NCI-H2107 (cell line): ENCODE measurements around the gene VWDE.
"Not testable (repeated sequence)": the region's sequence is repeated elsewhere in the genome, so short reads cannot be mapped to it uniquely, and the experiment has no call there.

Experiments
- DNase-seq: peaks from one replicate; lab custom pipeline; 2025; lab: John Stamatoyannopoulos, UW

VWDE gene

DNA sequence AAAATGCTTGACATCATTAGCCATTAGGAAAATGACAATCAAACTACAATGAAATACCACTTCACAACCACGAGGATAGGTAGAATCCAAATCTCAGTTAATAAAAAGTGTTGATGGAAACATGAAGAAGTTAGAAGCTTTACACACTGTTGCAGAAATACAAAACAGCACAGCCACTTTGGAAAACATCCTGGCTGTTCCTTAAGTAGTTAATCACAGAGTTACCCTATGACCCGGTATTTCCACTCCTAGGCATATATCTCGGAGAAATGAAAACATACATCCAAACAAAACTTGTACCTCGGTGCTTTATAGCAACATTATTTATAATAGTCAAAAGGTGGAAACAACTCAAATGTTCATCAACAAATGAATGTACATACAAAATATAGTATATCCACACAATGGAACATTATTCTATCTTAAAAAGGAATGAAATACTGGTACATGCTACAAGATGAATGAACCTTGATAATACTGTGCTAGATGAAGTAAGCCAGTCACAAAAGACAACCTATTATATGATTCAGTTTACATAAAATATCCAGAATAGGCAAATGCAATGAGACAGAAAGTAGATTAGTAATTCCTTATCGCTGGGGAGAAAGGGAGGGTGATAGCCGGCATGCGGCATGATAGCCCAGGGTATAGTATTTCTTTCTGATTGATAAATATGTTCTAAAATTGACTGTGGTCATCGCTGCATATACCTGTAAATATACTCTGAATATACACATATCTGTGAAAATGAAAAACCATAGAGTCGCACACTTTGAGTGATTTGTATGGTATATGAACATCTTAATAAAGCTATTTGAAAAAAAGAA, 1.9 kb downstream of the VWDE start:
- no peak for DNase-seq

DNA sequence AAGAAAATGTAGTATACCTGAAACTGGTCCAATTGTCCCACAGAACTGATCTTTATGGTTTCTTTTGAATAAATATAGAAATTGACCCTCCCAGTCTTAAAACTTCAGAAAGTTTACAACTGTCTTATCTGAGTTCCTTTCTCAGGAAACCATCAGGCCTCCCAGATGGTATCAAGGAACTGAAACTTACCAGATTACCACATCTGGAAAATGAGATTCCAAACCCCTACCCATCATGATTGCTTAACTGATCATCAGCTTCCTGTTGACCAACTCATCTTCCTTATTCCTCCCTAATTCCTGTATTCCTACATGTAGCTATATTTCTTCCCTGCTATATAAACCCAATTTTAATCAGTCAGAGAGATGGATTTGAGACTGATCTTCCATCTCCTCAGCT, 5.5 kb downstream of the VWDE start:
- DNase-seq: no peak

DNA sequence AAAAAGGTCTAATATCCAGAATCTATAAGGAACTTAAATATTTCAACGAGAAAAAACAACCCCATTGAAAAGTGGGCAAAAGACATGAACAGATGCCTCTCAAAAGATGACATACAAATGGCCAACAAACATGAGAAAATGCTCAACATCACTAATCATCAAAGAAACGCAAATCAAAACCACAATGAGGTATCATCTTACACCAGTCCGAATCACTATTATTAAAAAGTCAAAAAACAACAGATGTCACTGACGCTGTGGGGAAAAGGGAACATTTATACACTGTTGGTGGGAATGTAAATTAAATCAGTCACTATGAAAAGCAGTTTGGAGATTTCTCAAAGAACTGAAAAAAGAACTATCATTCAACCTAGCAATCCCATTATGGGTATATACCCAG, 6.0 kb downstream of the VWDE start:
- no peak for DNase-seq

DNA sequence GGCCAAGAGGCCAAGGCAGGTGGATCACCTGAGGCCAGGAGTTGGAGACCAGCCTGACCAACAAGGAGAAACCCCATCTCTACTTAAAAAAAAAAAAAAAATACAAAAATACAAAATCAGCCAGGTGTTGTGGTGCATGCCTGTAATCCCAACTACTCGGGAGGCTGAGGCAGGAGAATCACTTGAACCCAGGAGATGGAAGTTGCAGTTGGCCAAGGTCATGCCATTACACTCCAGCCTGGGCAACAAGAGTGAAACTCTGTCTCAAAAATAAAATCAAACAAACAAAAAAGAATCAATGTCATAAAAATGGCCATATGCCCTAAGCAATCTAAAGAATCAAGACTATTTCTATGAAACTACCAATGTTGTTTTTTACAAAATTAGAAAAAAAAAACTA, 7.0 kb downstream of the VWDE start:
- DNase-seq: not testable (repeated sequence)

DNA sequence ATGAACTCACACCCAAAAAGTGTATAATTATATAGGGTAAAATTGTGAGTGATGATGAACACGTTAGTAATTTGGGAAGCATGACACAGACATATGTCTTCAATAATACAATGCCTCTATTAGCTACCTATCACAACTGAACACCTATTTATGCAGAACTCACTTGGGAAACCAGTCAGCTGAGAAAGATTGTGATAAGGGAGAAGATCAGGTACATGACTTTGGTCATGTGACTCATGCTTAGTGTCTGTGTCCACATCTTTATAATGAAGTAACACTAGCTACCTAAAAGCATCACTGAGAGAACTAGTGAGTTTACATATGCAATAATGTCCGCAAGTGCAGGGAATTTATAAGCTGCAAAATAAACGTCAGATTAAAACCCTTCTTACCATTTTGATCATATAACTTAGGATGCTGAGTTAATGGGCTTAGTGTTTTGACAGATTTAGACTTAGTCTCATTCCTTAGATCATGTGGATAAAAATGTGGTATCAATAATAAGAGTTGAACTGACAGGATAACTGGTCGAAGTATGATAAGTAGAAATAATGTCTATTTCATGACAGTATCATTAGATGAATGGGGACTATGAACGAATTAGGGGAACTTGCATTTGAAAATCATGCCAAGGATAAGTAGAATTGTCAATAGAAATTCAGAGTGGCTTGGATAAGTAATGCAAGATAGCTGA, 11.6 kb downstream of the VWDE start:
- no peak for DNase-seq

DNA sequence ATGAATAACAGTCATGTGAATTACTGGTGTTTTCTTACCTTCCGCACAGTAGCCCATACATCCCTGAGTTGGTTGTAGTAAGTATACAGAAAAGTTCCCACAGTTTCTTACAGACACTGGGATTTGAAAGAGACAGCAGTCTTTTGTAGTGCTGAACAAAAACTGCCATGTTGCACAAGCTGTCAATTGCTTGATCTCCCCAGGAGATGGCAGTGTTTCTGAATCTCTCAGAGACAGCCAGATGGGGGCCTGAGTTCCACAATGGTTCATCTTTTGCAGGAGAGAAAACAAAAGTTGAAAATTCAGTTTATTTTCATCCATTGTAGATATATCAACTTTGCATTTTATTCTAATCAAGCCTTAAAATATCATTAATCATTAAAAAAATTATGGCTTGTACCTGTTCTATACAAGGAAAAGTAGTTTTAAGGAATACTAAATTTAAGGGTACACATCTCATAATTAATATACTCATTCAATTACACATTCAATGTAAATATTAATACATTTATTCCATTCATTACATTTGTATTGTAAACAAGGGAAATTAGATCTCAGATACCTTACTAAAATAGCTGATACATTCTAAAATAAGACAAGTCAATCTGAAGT, 14.5 kb downstream of the VWDE start:
- peak; percentile 46 for DNase-seq

DNA sequence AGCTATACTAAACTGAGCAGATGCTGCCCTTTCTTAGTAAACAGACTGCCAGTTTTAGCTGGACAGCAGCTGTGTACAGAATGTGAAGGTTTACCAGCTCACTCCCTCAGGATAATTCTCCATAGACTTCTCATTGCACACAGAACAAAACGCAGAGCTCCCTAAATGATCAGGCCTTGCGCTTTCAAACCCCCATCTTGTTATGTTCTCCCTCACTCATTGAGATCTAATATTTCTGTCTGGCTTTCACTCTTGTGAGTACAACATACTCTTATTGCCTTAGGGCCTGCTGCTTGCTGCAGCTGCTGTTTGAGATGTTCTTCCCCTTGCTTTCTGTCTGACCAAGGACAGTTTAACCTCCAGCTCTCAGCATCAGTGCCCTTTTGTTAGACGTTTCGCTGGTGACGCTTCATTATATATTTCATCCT, 17.3 kb downstream of the VWDE start:
- peak; percentile 19 for DNase-seq

DNA sequence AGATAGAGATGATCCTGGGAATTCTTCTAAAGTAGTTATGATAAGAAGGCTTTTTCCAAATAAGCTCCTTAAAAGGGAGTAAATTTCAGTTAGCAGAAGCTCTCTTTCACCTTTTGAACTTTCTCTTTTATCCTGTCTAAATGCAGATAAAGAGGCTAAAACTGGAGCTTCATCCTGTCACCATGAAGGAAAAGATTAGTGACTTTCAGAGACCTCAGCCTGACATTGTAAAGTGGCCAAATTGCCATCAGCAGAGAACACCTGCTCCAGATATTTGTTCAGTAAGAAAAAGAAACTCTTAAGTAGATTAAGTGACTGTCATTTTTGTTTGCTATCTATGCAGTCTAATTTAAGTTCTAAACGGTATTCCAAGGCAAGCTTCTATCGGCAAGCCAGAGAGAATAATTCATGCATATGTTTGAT, 18.3 kb downstream of the VWDE start:
- DNase-seq: no peak

DNA sequence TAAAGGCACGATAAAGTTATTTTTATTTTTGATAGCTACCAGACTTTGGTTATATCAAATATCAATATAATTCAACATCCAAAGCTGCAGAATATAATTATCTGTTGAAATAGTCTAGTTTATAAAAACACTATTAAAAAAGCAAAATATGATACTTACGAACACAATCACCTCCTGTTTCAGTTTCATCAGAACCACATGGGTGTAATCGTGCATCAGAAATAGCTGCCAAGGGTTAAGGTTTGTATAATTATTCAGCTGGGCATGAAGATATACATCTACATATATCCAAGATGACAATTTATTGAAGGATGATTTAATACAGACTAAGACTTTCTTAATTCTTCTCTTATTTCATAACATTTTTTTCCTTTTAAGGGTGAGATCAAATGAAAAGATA, 20.3 kb downstream of the VWDE start:
- no peak for DNase-seq

DNA sequence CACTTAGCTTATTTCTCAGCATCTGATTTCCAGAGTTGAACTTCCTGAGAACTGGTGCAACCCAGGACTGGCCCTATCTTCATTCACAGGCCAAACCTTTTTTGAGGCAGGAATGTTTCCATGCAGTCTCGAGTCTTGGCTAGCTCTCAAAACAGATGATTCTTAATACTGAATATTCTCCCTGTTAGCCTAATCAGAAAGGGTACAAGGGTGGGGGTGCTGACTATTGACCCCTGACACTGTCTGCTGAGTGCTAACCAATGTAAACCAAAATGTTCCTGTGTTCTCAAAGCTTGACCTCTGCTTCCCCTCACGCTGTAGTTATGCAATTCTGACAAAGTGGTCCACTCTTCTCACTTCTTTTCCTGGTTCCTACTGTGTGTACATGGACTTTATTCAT, 25.3 kb downstream of the VWDE start:
- DNase-seq: no peak

DNA sequence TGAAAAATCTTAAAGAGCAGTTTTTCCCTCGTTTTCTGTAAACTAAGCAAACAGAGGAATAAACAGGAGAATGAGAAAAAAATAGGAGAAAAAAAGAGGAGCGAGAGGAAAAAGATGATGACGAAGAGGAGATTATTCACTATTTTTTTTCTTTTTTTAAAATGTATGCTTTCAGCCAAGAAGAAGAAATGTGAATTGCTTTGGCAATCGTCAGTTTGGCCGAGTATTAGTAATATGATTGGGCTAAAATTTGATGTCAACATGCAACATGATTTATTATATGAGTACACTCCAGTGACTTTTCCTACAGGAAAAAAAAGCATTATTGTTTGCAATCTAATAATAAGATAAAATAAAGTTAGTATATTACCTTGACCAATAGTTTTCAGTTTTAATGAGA, 26.3 kb downstream of the VWDE start:
- no peak for DNase-seq

DNA sequence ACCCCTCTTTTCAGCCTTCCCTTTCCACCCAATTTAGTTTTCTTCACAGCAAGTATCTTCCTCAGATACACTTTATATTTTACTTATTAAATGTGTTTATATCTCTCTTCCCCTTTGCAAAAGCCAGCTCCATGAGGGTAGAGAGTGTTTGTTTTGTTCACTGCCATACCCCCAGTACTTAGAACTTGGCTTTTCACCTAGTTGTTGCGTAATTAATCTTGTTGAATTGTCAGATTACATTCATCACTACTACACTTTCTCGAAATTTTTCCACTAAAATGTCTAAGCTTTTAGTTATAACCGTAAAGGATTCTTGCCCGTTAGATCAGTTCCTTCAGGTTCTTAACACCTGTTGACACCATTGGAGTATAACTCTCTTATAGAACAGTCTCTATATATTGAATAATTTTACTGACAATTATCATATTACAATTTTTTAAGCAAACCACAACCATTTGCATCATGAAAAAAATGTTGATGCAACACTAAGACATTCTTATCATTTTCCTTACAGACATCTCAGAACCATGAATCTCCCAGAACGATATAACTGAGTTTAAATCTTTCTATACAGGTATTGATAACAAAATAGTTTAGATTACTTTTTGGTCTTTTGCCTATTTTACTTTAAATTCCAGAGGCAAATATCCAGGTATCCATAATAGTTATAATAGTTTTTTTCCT, 29.9 kb downstream of the VWDE start:
- no peak for DNase-seq

DNA sequence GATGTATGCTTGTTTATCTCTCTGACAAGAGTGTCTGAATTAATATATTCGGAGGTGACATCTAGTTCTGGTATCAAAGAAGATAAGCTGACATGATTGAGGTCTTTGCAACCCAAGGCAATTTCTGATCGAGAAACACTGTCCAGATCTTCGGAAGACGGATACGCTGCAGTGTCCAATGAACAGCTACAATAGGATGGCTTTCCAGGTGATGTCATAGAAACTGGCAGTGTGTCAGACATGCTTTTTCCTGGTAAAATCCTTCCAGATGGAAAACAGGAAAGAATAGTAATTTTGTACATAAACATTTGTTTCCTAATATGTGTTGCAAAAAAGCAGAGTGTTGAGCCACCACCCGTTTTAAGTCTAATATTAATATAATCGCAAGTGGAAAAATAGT, 33.4 kb downstream of the VWDE start:
- DNase-seq: no peak

DNA sequence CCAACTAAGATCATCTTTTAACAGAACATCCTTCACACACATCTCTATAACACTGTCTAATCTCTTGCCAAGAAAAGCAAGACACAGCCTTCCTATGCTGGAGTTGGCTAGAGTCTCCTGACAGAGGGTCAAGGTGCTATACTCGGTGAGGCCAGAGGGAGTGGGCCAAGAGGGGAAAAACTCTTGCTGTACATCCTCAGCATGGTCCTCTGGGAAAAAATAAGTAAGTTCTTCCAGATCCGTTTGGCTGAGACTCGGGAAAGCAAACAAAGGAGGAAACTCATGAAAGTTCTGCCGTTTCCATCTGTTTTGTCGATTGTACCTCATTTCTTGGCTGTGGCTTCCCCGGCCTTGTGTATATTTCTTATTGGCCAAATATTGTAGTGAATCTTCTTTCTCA, 33.9 kb downstream of the VWDE start:
- DNase-seq: no peak

DNA sequence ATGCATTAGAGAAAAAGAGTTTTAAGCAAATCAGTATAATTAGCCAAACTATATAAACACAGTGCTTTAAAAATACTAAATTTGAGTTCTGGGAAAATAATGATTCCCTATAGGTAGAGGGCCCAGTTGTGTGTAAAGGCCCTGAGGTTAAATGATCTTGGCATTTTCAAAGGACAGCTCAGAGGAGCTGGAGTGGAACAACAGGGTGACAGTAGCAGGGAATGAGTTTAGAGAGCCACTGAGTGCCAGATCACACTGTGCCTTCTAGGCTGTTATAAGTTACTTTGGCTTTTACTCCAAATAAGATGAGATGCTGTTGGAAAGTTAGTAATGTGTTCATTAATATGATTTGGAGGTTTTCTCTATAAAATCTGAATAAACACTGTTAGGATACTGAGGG, 34.6 kb downstream of the VWDE start:
- no peak for DNase-seq

DNA sequence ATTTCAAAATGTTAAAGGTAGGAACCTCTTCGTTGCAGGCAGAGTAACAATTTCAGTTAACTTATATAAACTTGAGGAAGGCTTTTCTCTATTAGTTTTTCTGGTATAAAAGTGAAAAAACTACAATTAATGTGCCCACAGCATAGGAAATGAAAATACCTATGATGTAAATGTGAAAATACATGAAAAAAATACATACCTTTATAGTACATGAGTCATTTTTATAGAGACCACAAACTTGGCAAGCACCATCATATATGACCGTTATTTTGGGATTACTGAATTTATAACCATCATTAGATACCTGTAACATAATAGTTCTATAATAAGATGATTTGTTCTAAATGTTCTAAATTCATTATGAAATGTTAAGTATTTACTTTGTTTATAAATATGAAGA, 42.7 kb downstream of the VWDE start:
- no peak for DNase-seq

DNA sequence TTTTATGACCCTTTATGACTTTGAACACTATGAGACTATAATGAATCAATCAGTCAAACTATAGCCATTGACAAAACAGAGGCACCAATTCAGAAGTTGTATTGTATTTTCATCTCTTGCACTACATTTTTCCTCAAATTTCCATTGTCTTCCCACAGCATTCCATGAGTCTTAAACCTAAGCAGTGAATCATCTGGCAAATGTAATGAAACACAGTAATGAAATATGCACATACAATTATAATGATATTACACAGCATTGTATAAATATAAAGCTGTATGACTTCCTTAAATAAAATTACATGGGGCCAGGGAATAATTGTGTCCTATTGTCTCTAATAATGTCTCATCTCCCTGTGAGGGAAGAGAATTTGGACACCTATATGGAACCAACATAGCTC, 45.0 kb downstream of the VWDE start:
- DNase-seq: no peak

DNA sequence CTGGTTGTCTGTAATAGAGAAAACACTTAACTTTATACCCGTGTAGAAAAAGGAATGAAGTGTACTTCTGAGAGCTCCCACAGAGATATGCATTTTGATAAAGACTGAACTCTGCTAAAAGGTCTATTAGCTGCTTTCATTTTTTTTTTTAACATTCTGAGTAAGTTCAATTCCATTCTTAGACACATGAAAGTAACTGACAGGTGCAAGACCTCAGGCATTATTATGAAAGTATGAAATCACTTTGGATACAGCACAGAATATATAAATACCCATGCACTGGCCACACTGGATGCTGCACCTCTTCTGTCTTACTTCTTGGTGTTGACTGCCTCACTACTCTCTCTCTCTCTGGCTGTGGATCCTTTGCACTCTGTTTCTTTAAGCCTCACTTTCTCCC, 46.2 kb downstream of the VWDE start:
- DNase-seq: no peak

DNA sequence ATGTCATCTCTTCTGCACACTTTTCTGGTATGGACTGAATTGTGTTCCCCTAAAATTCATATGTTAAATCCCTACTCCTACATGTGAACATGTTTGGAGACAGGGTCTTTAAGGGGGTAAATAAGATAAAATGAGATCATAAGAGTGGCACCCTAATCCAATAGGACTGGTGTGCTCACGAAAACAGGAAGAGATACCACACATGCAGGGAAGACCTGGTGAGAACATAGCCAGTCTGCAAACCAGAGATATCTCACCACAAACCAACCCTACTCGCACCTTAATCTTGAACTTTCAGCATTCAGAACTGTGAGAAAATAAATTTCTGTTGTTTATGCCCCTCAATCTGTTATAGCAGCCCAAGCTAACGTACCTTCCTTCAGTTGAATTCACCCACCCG, 51.8 kb downstream of the VWDE start:
- no peak for DNase-seq

DNA sequence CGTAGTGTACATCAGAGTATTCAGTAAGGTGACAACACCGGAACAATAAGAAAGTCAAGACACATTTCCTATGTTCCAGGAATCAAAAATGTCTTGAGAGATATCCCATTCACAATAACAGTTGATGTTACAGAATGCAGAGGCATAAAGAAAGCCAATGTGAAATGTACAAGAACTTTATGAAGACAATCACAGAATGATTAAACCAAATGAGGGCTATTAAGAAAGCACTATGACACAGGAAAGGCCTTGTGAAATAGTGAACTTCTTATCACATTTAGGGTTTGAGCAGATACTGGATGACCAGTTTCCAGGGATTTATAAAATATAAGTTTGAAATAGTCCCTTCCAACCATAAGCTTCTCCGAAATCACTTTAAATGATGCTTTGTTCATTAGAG, 52.7 kb downstream of the VWDE start:
- no peak for DNase-seq

DNA sequence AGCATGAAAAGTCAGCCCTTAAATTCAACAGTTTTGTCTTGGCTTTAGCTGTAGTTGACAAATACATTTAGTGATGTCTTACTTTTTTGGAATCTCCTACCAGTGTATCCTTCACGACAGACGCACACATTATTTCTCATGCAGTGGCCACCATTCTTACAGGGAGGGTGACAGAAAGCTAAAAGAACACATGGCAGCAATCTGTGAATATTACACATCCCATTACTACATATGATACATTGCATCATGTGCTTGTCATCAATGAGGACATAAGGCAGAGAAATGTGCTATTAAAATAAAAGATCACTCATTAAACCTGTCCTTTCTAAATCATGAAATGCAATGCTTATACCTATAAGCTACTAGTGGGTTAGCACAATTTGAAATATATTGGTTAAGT, 66.6 kb downstream of the VWDE start:
- DNase-seq: no peak

DNA sequence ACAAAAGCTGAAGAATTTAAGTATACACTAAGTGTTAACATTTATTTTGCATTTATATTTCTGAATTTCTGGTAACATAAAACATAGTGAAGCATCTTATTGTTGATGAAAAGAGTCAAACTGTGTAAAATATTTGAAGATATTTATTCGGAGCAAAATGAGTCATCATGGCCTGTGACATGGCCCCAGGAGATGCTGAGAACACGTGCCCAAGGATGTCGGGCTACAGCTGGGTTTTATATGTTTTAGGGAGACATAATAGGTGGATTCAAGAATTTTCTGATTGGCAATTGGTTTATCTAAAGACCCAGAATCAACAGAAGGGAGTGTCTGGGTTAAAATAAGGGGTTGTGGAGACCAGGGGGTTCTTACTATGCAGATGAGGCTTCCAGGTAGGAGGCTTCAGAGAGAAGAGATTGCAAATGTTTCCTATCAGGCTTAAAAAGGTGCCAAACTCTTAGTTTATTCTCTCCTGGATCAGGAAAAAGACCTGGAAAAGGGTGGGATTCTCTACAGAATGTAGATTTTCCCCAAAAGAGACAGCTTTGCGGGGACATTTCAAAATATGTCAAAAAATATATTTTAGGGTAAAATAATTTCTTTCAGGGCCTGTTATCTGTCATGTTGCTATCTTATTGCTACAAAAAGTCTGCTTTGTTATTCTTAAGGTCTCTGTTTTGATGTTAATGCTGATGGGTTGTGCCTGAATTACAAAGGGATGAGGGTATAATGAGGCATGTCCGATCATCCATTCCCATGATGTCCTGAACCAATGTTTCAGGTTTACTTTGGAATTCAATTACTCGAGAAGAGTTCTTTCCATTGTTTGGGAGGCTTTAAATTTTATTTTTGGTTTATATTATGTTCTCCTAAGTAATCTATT, 74.5 kb downstream of the VWDE start:
- no peak for DNase-seq
